Neural progenitor cell (in vitro differentiated cells): ENCODE data around the gene CHD5.

Experiments
- CTCF ChIP-seq: fragments of 200-600 bp; sonication (generic); IDR thresholded peaks from 2 replicates; pipeline ENCODE4 v1.5.1; 2017; ENCODE audit warnings: antibody characterized with exemption, mild to moderate bottlenecking
- EZH2 ChIP-seq: fragments of 200-600 bp; sonication (generic); IDR thresholded peaks from 2 replicates; pipeline ENCODE4 v1.6.1; 2017; ENCODE audit warnings: antibody characterized with exemption, mild to moderate bottlenecking, moderate library complexity

GRCh38 chr1:6083385-6083784 is 96.7 kb downstream of the CHD5 start:
- no peak for TF ChIP-seq CTCF
- TF ChIP-seq EZH2 = no peak
